Astrocyte (in vitro differentiated cells and primary cell): Measurements from ENCODE around the gene MGAT5. TPM values are rescaled to one million over a fixed set of nuclear protein-coding genes. Genes with fewer than 3 reads are reported as not detected.

Source experiments
- DNase-seq: peaks from one replicate; pipeline ENCODE4 v3.0.0-alpha.2; 2010; ENCODE audit warnings: low read depth
- FAIRE-seq: peaks from 2 replicates; lab custom pipeline; 2011; peaks lifted over from hg19 to GRCh38; lab: Jason Lieb, UNC
- H2AFZ ChIP-seq: 2 replicates; pipeline ENCODE4 v1.6.0; 2012; ENCODE audit warnings: low read depth, low read length, inconsistent platforms
- H3K27ac ChIP-seq: 2 replicates; pipeline ENCODE4 v1.5.1; 2011; ENCODE audit warnings: low read depth, low read length, inconsistent platforms
- H3K27me3 ChIP-seq: 2 replicates; pipeline ENCODE4 v1.6.0; 2011; ENCODE audit warnings: low read length, inconsistent platforms; ENCODE audit not compliant: insufficient read depth
- H3K36me3 ChIP-seq: 2 replicates; pipeline ENCODE4 v1.5.1; 2011; ENCODE audit warnings: low read length, inconsistent platforms; ENCODE audit not compliant: insufficient read depth
- H3K4me1 ChIP-seq: 2 replicates; pipeline ENCODE4 v1.5.1; 2011; ENCODE audit warnings: low read length, inconsistent platforms; ENCODE audit not compliant: insufficient read depth
- H3K4me2 ChIP-seq: 2 replicates; pipeline ENCODE4 v1.6.0; 2012; ENCODE audit warnings: low read length, inconsistent platforms
- H3K4me3 ChIP-seq: 2 replicates; pipeline ENCODE4 v1.5.1; 2011; ENCODE audit warnings: low read depth, mild to moderate bottlenecking, low read length, inconsistent platforms; ENCODE audit not compliant: insufficient read depth
- H3K79me2 ChIP-seq: 2 replicates; pipeline ENCODE4 v1.6.0; 2012; ENCODE audit warnings: mild to moderate bottlenecking, low read length, inconsistent platforms; ENCODE audit not compliant: insufficient read depth
- H3K9ac ChIP-seq: 2 replicates; pipeline ENCODE4 v1.6.0; 2012; ENCODE audit warnings: mild to moderate bottlenecking, low read length, inconsistent platforms
- H3K9me3 ChIP-seq: 2 replicates; pipeline ENCODE4 v1.5.1; 2012; ENCODE audit warnings: low read depth, mild to moderate bottlenecking, low read length, inconsistent platforms; ENCODE audit not compliant: insufficient read depth
- H4K20me1 ChIP-seq: 2 replicates; pipeline ENCODE4 v1.6.0; 2012; ENCODE audit warnings: low read length, inconsistent platforms; ENCODE audit not compliant: insufficient read depth
- H3K27ac Mint-ChIP-seq: one replicate; pipeline ENCODE4 v1.8.0; 2021; ENCODE audit warnings: mild to moderate bottlenecking, mixed read lengths; ENCODE audit not compliant: unreplicated experiment
- H3K27me3 Mint-ChIP-seq: one replicate; pipeline ENCODE4 v1.8.0; 2021; ENCODE audit warnings: low read depth, mixed read lengths; ENCODE audit not compliant: unreplicated experiment
- H3K36me3 Mint-ChIP-seq: one replicate; pipeline ENCODE4 v1.8.0; 2021; ENCODE audit warnings: low read depth, mixed read lengths; ENCODE audit not compliant: unreplicated experiment
- H3K4me1 Mint-ChIP-seq: one replicate; pipeline ENCODE4 v1.8.0; 2021; ENCODE audit warnings: low read depth, mixed read lengths; ENCODE audit not compliant: unreplicated experiment
- H3K4me3 Mint-ChIP-seq: one replicate; pipeline ENCODE4 v1.8.0; 2021; ENCODE audit warnings: mild to moderate bottlenecking, moderate library complexity, mixed read lengths; ENCODE audit not compliant: unreplicated experiment
- H3K9me3 Mint-ChIP-seq: one replicate; pipeline ENCODE4 v1.8.0; 2021; ENCODE audit warnings: mild to moderate bottlenecking, mixed read lengths; ENCODE audit not compliant: unreplicated experiment
- EZH2 ChIP-seq: IDR thresholded peaks from 2 replicates; pipeline ENCODE4 v1.6.1; 2012; ENCODE audit warnings: mild to moderate bottlenecking, low read length, inconsistent platforms; ENCODE audit not compliant: insufficient read depth
- total RNA-seq: library from RNA; stranded (reverse); gene quantifications from 2 replicates; pipeline ENCODE4 v1.2.1, GENCODE V29; 2021
- TF ChIP-seq, protein P1 (sequence below): IDR thresholded peaks from 2 replicates; pipeline ENCODE4 v1.5.1; 2011; ENCODE audit warnings: low read depth, mild to moderate bottlenecking, inconsistent platforms, low read length, moderate library complexity; ENCODE audit not compliant: insufficient read depth

Gene MGAT5
- total RNA-seq, 1 donor from 2014 or later, result 80.2 TPM

DNA sequence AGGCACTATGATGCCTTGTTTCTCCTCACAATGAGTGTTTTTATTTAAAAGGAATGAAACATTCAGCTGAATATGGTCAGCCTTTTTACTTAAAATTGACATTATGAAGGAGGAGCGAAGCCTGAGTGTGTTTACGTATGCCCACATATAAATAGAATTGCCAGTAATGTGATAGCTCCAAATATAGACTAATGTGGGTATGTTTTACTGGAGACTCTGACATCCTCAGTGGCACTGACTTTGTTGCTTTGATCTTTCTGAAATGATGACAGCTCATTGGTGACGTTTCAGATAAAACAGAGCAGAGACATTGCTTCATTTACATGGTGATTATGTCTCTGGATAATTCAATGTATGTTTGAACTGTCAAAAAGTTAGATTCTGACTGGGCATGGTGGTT lies 167.0 kb downstream of the MGAT5 start:
- Histone ChIP-seq H3K79me2 (no peaks in the 10 kb centered on the region), H3K4me3 (no peak overlapping the region), H3K9ac (no peak overlapping the region), H3K27me3 (no peaks in the 10 kb centered on the region), H4K20me1 (no peaks in the 10 kb centered on the region), H3K4me2 (no peak overlapping the region), H3K36me3 (no peaks in the 10 kb centered on the region), H3K4me1 (no peaks in the 10 kb centered on the region), H3K9me3 (no peaks in the 10 kb centered on the region), H2AFZ (no peak overlapping the region), H3K27ac (no peak overlapping the region)
- Mint-ChIP-seq H3K27ac (no peak overlapping the region), H3K27me3 (no peaks in the 10 kb centered on the region), H3K36me3 (peaks cover 11% of the 10 kb centered on the region), H3K9me3 (no peaks in the 10 kb centered on the region), H3K4me3 (no peak overlapping the region), H3K4me1 (peaks cover 5% of the 10 kb centered on the region)
- DNase-seq, result no peak
- no peak for FAIRE-seq
- TF ChIP-seq, protein P1, sequence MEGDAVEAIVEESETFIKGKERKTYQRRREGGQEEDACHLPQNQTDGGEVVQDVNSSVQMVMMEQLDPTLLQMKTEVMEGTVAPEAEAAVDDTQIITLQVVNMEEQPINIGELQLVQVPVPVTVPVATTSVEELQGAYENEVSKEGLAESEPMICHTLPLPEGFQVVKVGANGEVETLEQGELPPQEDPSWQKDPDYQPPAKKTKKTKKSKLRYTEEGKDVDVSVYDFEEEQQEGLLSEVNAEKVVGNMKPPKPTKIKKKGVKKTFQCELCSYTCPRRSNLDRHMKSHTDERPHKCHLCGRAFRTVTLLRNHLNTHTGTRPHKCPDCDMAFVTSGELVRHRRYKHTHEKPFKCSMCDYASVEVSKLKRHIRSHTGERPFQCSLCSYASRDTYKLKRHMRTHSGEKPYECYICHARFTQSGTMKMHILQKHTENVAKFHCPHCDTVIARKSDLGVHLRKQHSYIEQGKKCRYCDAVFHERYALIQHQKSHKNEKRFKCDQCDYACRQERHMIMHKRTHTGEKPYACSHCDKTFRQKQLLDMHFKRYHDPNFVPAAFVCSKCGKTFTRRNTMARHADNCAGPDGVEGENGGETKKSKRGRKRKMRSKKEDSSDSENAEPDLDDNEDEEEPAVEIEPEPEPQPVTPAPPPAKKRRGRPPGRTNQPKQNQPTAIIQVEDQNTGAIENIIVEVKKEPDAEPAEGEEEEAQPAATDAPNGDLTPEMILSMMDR, result no peak
- TF ChIP-seq EZH2, result no peak

DNA sequence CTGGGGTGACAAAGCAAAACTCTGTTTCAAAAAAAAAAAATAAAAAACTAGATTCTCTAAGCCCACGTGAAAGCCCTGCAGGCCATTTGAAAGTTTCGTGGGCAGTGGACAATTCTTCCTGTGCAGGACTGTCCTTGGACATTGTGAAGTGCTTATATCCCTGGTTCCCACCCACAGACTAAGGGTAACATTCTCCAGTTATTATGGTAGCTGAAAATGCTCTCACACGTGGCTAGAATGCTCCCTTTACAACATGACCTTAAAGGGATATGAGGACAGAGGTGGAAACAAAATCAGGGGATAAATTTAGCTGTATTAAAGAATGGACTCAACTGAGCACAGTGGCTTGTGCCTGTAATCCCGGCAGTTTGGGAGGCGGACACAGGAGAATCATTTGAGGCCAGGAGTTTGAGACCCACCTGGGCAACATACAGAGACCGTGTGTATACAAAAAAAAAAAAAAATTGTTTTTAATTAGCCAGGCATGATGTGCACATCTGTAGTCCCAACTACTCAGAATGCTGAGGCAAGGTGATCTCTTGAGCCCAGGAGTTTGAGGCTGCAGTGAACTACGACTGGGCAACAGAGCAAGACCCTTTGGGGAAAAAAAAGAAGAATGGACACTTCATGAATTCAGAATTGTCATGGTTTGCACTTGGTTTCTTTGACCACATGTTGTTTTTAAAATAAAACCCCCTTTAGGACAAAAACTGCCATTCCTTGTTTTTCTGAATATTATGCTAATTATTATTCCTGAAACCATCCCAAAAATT lies 167.9 kb downstream of the MGAT5 start:
- Histone ChIP-seq H3K36me3 (no peaks in the 10 kb centered on the region), H3K9me3 (no peaks in the 10 kb centered on the region), H2AFZ (no peak overlapping the region), H4K20me1 (no peaks in the 10 kb centered on the region), H3K27me3 (no peaks in the 10 kb centered on the region), H3K4me2 (no peak overlapping the region), H3K9ac (no peak overlapping the region), H3K27ac (no peak overlapping the region), H3K79me2 (no peaks in the 10 kb centered on the region), H3K4me3 (no peak overlapping the region), H3K4me1 (no peaks in the 10 kb centered on the region)
- Mint-ChIP-seq H3K27me3 (no peaks in the 10 kb centered on the region), H3K36me3 (peaks cover 11% of the 10 kb centered on the region), H3K27ac (no peak overlapping the region), H3K4me3 (no peak overlapping the region), H3K9me3 (no peaks in the 10 kb centered on the region), H3K4me1 (peaks cover 7% of the 10 kb centered on the region)
- no peak for FAIRE-seq
- DNase-seq, result no peak
- TF ChIP-seq EZH2, result no peak

DNA sequence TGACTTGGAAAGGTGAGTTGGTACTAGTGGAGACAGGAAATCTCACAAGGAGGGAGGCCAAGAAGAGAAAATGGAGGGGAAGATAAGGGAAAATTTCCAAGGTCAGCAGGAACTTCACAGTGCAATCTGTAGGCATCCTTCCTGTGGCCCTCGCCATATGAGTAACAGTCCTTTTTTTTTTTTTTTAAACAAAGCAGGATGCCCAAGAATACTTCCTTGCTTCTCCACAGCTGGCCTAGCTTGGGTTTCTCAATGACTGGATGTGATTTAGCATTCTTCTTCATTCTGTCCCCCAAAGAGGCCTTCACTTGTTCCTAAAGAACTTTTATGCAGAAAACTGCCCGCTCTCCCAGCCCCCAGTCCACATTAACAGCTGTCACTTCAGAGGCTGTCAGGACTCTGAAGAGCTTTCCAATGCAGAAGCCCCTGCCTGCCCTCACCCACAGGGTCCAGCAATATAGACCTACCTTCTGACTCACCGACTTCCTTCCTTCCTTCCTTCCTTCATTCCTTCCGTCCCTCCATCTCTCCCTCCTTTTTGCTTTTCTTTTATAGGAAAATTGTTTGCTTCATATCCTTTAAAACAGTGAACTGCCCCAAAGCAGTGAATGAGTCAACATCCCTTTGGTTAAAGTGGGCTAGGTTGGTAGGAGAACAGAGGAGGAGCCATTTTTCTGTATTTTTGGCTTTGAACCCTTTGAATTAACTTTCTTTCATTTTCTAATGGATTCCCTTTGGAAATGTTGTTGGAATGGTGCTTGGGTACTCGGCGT lies 172.0 kb downstream of the MGAT5 start:
- H3K4me1 Mint-ChIP-seq, result peaks cover 12% of the 10 kb centered on the region
- H3K27ac ChIP-seq, result no peak overlapping the region
- H2AFZ ChIP-seq, result no peak overlapping the region
- H3K27me3 ChIP-seq, result no peaks in the 10 kb centered on the region
- no peaks in the 10 kb centered on the region for H3K36me3 ChIP-seq
- DNase-seq (no peak), FAIRE-seq (no peak)
- H3K79me2 ChIP-seq, result no peaks in the 10 kb centered on the region
- H3K4me3 ChIP-seq, result no peak overlapping the region
- no peak overlapping the region for H3K27ac Mint-ChIP-seq
- TF ChIP-seq, protein P1, result no peak
- no peak for TF ChIP-seq EZH2
- no peaks in the 10 kb centered on the region for H3K4me1 ChIP-seq
- no peaks in the 10 kb centered on the region for H3K9me3 ChIP-seq
- no peaks in the 10 kb centered on the region for H4K20me1 ChIP-seq
- no peak overlapping the region for H3K4me2 ChIP-seq
- no peaks in the 10 kb centered on the region for H3K27me3 Mint-ChIP-seq
- peaks cover 25% of the 10 kb centered on the region for H3K36me3 Mint-ChIP-seq
- no peak overlapping the region for H3K9ac ChIP-seq
- H3K9me3 Mint-ChIP-seq, result no peaks in the 10 kb centered on the region
- no peak overlapping the region for H3K4me3 Mint-ChIP-seq
